GM19351 (cell line): ENCODE measurements around the gene AP2A1.

Experiments used
- ATAC-seq: cut with Tn5 transposase; IDR thresholded peaks from one replicate; pipeline ENCODE4 v1.9.1; 2021; ENCODE audit warnings: mild to moderate bottlenecking, moderate library complexity; ENCODE audit not compliant: unreplicated experiment

The AP2A1 gene

DNA sequence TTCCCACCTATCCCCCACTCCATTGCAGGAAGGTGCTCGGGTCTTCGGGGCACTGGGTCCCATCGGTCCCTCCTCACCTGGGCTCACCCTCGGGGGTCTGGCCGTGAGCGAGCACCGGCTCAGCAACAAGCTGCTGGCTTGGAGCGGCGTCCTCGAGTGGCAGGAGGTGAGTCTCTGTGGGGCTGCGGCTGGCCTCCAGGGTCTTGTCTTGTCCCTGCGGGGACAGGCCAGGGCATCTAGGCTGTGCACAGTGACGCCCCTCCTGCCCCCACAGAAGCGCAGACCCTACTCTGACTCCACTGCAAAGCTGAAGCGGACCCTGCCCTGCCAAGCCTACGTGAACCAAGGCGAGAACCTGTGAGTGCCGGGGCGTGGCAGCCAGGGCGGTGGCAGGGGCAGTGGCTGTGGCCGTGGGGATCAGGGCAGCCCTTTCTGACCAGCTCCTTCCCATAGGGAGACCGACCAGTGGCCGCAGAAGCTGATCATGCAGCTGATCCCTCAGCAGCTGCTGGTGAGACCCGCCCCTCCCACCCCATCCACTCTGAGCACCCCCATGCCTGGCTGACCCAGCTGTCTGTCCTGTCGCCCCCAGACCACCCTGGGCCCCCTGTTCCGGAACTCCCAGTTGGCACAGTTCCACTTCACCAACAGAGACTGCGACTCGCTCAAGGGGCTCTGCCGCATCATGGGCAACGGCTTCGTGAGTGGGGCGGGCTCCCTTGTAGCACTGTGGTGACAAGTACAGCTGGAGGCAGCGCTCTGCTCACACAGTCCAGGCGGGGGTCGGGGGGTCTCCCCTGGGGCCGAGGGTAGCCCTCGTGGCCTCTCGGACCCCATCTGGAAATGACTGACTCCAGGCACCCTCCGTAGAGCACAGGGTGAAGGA, 87.8 kb downstream of the AP2A1 start:
- ATAC-seq = no peak

DNA sequence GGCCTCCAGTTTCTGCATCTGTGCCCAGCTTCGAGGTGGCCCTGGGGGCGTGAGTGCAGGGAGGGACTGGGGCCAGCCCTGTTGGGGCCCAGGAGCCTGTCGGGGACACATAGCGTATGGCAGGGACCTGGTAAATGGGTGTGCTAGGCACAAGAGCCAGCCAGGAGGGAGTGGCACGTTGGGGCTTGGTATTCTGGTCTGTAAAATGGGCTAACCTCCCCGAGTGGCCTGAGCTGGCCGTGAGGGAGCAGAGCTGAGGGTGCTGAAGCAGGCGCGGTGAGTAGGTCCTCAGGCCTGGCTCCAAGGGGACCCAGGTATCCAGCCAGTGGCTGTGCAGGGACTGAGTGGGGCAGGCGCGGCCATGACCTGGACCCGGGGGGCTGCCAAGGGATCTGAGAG, 88.5 kb downstream of the AP2A1 start:
- no peak for ATAC-seq

DNA sequence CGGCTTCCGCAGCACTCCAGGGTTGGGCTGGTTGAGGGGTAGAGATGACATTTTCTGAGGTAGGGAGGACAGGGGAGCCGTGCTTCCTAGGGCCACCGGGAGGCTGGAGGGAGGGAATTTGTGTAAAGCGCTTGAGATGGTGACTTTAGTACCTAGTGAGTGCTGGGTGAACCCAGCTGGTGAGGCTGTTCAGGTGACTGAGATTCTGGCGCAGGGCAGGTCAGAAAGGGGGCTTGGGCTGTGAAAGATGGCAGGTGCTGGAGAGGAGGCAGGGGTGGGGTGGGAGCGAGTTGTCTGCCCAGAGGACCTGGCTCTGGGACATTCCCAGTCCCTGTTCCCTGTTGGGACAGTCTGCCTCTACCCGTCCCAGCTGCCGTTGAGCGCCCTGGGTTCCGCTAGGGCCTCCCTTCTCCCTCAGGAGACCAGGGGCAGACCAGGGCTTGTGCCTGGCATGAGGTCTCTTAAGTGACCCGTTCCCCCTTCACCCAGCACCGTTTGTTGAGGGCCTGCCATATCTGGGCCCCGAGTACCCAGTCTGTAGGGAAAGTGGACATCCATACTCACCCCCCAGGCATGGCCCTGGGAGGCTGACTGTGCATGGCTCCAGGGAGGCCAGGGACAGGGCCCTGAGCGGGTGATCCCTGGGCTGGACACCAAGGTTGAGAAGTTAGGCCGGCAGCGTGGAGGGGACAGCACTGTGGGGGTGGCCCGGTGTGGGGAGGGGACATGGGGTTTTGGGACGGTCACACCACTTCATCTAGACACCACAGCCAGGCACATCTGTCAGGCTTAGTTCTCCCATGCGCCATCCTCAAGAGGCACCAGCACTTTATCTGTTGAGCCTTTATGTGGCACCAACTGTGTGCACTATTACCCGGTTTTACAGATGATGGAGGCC, 89.1 kb downstream of the AP2A1 start:
- ATAC-seq = no peak

DNA sequence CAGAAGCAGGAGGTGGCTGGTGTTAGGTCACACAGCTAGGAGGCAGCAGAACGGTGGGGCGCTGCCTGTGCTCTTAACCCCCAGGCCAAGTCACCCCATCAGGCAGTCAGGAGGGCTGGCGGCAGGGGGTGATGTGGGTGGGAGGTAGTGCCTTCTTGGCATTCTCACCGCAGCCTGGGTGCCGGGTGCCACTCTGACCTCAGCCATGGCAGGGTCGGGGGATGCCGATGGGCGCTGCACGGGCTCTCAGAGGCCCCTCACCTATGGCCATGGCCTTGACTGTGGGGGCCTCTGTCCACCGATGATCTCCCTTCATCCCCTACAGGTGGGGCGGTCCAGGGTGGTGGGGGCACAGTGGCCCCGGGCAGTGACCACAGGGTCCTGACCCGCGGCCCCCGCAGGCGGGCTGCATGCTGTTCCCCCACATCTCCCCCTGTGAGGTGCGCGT, 89.8 kb downstream of the AP2A1 start:
- ATAC-seq = no peak
